ENCODE measurements around the gene RPL11. TPM values are rescaled to one million over a fixed set of nuclear protein-coding genes. Genes with fewer than 3 reads are reported as not detected.

Gene RPL11
- total and polyA plus RNA-seq, 9 donors, result 1,656 to 5,066 (median 2,069) TPM

Other genes with a start within 250 kb of the RPL11 start
- 100 to 1,000 TPM in 3 of 7 donors, 10 to 100 TPM in 4; 37.3 to 147 (median 98.7) TPM for gene ASAP3, start 207.6 kb upstream of the RPL11 start, total RNA-seq
- gene ASAP3, start 207.6 kb upstream of the RPL11 start, polyA plus RNA-seq, result 10 to 100 TPM; 44.1 to 68.2 TPM
- gene E2F2, start 160.6 kb upstream of the RPL11 start, total RNA-seq, result 1 to 10 TPM in 1 of 7 donors, under 1 TPM in 4, not detected in 2; under 0.01 to 1.1 (median 0.23) TPM
- under 1 TPM; 0.08 to 0.13 TPM for gene E2F2, start 160.6 kb upstream of the RPL11 start, polyA plus RNA-seq
- 100 to 1,000 TPM in 4 of 7 donors, 10 to 100 TPM in 3; 44.1 to 274 (median 143) TPM for gene ID3, start 132.3 kb upstream of the RPL11 start, total RNA-seq
- 100 to 1,000 TPM in 1 of 2 donors, 10 to 100 TPM in 1; 37.9 to 257 TPM for gene ID3, start 132.3 kb upstream of the RPL11 start, polyA plus RNA-seq
- gene ELOA, start 51.7 kb downstream of the RPL11 start, total RNA-seq, result 10 to 100 TPM; 17.8 to 38.0 (median 27.3) TPM
- 10 to 100 TPM; 13.0 to 29.8 TPM for gene ELOA, start 51.7 kb downstream of the RPL11 start, polyA plus RNA-seq
- gene PITHD1, start 86.6 kb downstream of the RPL11 start, total RNA-seq, result 10 to 100 TPM; 39.9 to 46.5 (median 42.7) TPM
- gene PITHD1, start 86.6 kb downstream of the RPL11 start, polyA plus RNA-seq, result 10 to 100 TPM; 43.4 to 55.0 TPM
- gene LYPLA2, start 99.3 kb downstream of the RPL11 start, total RNA-seq, result 10 to 100 TPM; 16.5 to 33.2 (median 27.3) TPM
- 10 to 100 TPM in 1 of 2 donors, 1 to 10 TPM in 1; 8.5 to 23.4 TPM for gene LYPLA2, start 99.3 kb downstream of the RPL11 start, polyA plus RNA-seq
- gene GALE, start 108.9 kb downstream of the RPL11 start, total RNA-seq, result 10 to 100 TPM; 10.1 to 17.7 (median 13.4) TPM
- gene GALE, start 108.9 kb downstream of the RPL11 start, polyA plus RNA-seq, result 10 to 100 TPM in 1 of 2 donors, 1 to 10 TPM in 1; 3.2 to 11.5 TPM
- gene HMGCL, start 133.6 kb downstream of the RPL11 start, total RNA-seq, result 10 to 100 TPM; 14.3 to 31.7 (median 25.2) TPM
- gene HMGCL, start 133.6 kb downstream of the RPL11 start, polyA plus RNA-seq, result 10 to 100 TPM; 28.7 to 41.4 TPM
- 10 to 100 TPM; 21.7 to 66.1 (median 25.6) TPM for gene FUCA1, start 176.5 kb downstream of the RPL11 start, total RNA-seq
- gene FUCA1, start 176.5 kb downstream of the RPL11 start, polyA plus RNA-seq, result 100 to 1,000 TPM in 1 of 2 donors, 10 to 100 TPM in 1; 25.0 to 112 TPM
- under 1 TPM in 2 of 7 donors, not detected in 5; 0.03 to 0.11 TPM for gene CNR2, start 221.6 kb downstream of the RPL11 start, total RNA-seq
- gene CNR2, start 221.6 kb downstream of the RPL11 start, polyA plus RNA-seq, result under 1 TPM in 1 of 2 donors, not detected in 1; 0.10 TPM

Measured in ovary (tissue), 9 donors.